Endodermal cell (in vitro differentiated cells): ENCODE measurements around the gene TBCA. TPM values are rescaled to one million over a fixed set of nuclear protein-coding genes. Genes with fewer than 3 reads are reported as not detected.

Experiments used
- DNase-seq: peaks from one replicate; pipeline ENCODE4 v3.0.0-alpha.2; 2017
- H3K27ac ChIP-seq: 2 replicates; pipeline ENCODE4 v1.5.1; 2013; ENCODE audit warnings: mild to moderate bottlenecking, low read depth, low read length, moderate library complexity
- H3K27me3 ChIP-seq: 2 replicates; pipeline ENCODE4 v1.6.1; 2013; ENCODE audit warnings: mild to moderate bottlenecking, low read length, moderate library complexity; ENCODE audit not compliant: insufficient read depth, control insufficient read depth, poor library complexity, severe bottlenecking
- H3K36me3 ChIP-seq: 2 replicates; pipeline ENCODE4 v1.7.0; 2013; ENCODE audit warnings: mild to moderate bottlenecking, low read length, moderate library complexity; ENCODE audit not compliant: control insufficient read depth, insufficient read depth
- H3K4me1 ChIP-seq: one replicate; pipeline ENCODE4 v1.7.0; 2013; ENCODE audit warnings: low read length; ENCODE audit not compliant: control insufficient read depth, insufficient read depth
- H3K4me3 ChIP-seq: 2 replicates; pipeline ENCODE4 v1.5.1; 2013; ENCODE audit warnings: mild to moderate bottlenecking, low read length, moderate library complexity
- H3K9ac ChIP-seq: 2 replicates; pipeline ENCODE4 v1.6.1; 2013; ENCODE audit warnings: mild to moderate bottlenecking, low read length, moderate library complexity; ENCODE audit not compliant: poor library complexity, severe bottlenecking; ENCODE audit errors: extremely low read depth
- H3K9me3 ChIP-seq: 2 replicates; pipeline ENCODE4 v1.6.1; 2013; ENCODE audit warnings: mild to moderate bottlenecking, low read length, moderate library complexity; ENCODE audit not compliant: control insufficient read depth
- H3K27ac Mint-ChIP-seq: 2 replicates; pipeline ENCODE4 v1.8.0; 2020; ENCODE audit warnings: mixed read lengths
- H3K27me3 Mint-ChIP-seq: 2 replicates; pipeline ENCODE4 v1.8.0; 2021; ENCODE audit warnings: mild to moderate bottlenecking, mixed read lengths; ENCODE audit not compliant: insufficient read depth
- H3K36me3 Mint-ChIP-seq: 2 replicates; pipeline ENCODE4 v1.8.0; 2020; ENCODE audit warnings: low read depth, mixed read lengths
- H3K4me1 Mint-ChIP-seq: 2 replicates; pipeline ENCODE4 v1.8.0; 2020; ENCODE audit warnings: mixed read lengths
- H3K4me3 Mint-ChIP-seq: 2 replicates; pipeline ENCODE4 v1.8.0; 2020; ENCODE audit warnings: mild to moderate bottlenecking, moderate library complexity, mixed read lengths
- H3K9me3 Mint-ChIP-seq: 2 replicates; pipeline ENCODE4 v1.8.0; 2020; ENCODE audit warnings: mild to moderate bottlenecking, mixed read lengths
- WGBS, 2 experiments: methylation state at CpG; one replicate each; pipeline versions ENCODE4 v1.1.5 to v1.1.7; 2013; ENCODE audit warnings: missing lambda C conversion rate in 2 of 2, mixed read lengths in 1 of 2; ENCODE audit not compliant: insufficient coverage in 1 of 2, insufficient read length in 1 of 2; 5-methylcytosine and 5-hydroxymethylcytosine counted together
- total RNA-seq, 2 donors: library from RNA; stranded (reverse); fragmentation: NEBNext Ultra II Directional in 1 of 2; extraction: Animal tissue kit (Norgen Biotek cat#: 25700) in 1 of 2; gene quantifications; 2 replicates in 1 of 2; 3 replicates in 1 of 2; pipeline ENCODE4 v1.2.1, GENCODE V29; 2021
- TF ChIP-seq, protein P1 (sequence below): fragments of 200-600 bp; sonication (generic); conservative IDR thresholded peaks from 2 replicates; pipeline ENCODE4 v1.5.0; 2021; ENCODE audit warnings: antibody characterized with exemption, mild to moderate bottlenecking

Gene TBCA
- total RNA-seq, 2 donors from 2014 or later: 415 to 454 TPM

DNA sequence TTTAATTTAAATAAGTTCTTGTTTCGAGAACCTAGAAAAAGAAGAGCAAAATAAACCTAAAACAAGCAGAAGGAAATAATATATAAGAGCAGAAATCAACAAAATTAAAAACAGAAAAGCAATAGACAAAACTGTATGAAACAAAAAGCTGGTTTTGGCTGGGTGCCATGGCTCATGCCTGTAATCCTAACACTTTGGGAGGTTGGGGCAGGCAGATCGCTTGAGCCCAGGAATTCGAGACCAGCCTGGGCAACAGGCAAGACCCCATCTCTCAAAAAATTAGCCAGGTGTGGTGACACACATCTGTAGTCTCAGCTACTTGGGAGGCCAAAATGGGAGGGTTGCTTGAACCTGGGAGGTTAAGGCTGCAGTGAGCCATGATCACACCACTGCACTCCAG is 78.4 kb downstream of the TBCA start:
- no peaks in the 10 kb centered on the region for H3K9me3 Mint-ChIP-seq
- no peak for DNase-seq
- H3K4me3 ChIP-seq: no peak overlapping the region
- no peaks in the 10 kb centered on the region for H3K4me1 ChIP-seq
- H3K36me3 ChIP-seq: peaks cover 83% of the 10 kb centered on the region
- H3K27ac Mint-ChIP-seq: no peak overlapping the region
- H3K27me3 Mint-ChIP-seq: no peaks in the 10 kb centered on the region
- H3K9ac ChIP-seq: no peak overlapping the region
- H3K27ac ChIP-seq: no peak overlapping the region
- no peaks in the 10 kb centered on the region for H3K9me3 ChIP-seq
- H3K27me3 ChIP-seq: no peaks in the 10 kb centered on the region
- H3K36me3 Mint-ChIP-seq: peaks cover 49% of the 10 kb centered on the region
- 93 to 100% methylated on average over 2 of the region's 3 CpGs for WGBS, 2 experiments
- TF ChIP-seq, protein P1, sequence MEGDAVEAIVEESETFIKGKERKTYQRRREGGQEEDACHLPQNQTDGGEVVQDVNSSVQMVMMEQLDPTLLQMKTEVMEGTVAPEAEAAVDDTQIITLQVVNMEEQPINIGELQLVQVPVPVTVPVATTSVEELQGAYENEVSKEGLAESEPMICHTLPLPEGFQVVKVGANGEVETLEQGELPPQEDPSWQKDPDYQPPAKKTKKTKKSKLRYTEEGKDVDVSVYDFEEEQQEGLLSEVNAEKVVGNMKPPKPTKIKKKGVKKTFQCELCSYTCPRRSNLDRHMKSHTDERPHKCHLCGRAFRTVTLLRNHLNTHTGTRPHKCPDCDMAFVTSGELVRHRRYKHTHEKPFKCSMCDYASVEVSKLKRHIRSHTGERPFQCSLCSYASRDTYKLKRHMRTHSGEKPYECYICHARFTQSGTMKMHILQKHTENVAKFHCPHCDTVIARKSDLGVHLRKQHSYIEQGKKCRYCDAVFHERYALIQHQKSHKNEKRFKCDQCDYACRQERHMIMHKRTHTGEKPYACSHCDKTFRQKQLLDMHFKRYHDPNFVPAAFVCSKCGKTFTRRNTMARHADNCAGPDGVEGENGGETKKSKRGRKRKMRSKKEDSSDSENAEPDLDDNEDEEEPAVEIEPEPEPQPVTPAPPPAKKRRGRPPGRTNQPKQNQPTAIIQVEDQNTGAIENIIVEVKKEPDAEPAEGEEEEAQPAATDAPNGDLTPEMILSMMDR: no peak
- no peaks in the 10 kb centered on the region for H3K4me1 Mint-ChIP-seq
- H3K4me3 Mint-ChIP-seq: no peak overlapping the region

DNA sequence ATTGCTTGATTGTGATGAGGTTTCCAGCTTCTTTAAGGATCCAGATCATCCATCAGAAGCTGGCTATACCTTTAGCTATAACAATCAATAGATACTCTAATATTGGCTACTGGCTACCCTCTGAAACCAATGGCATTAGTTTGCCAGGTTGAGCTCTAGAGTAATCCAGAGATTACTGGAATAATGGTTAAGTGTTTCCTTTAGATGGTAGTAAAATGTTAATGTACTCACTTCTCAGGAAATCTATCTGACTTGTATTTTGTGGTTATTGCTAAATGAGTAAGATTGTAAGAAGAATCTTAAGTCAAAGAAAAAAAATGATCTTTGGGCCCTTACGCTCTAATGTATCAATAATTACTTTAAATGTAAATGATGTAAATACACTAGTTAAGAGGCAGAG is 80.0 kb downstream of the TBCA start:
- peaks cover 80% of the 10 kb centered on the region for H3K36me3 ChIP-seq
- Mint-ChIP-seq H3K9me3 (no peaks in the 10 kb centered on the region), H3K36me3 (peaks cover 42% of the 10 kb centered on the region), H3K27me3 (no peaks in the 10 kb centered on the region), H3K4me1 (no peaks in the 10 kb centered on the region), H3K4me3 (no peak overlapping the region), H3K27ac (no peak overlapping the region)
- no peak overlapping the region for H3K27ac ChIP-seq
- TF ChIP-seq, protein P1: no peak
- H3K27me3 ChIP-seq: no peaks in the 10 kb centered on the region
- H3K9ac ChIP-seq: no peak overlapping the region
- no peak overlapping the region for H3K4me3 ChIP-seq
- WGBS, 2 experiments: 100% methylated on average over 1 of the region's 1 CpG; no CpG with 5 or more reads in 1 of the 2 experiments
- no peaks in the 10 kb centered on the region for H3K4me1 ChIP-seq
- H3K9me3 ChIP-seq: no peaks in the 10 kb centered on the region
- DNase-seq: no peak

DNA sequence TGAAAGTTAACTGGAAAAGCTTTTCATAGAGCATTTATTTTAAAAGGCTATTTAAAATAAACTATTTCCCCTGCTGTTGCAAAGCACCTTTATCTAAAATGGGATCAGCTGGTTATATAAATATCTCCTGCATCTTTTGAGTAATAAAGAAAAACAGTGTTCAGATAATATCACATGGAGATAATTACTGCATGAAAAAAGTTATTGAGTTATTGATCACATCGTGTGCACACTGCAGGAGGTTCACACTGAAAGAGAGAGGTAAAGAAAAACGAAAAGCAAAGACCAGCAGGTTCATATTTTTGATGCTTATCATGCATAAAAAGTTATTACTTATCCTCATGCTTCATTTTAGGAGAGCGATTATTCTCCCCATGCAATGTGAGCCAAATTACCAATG is 82.2 kb downstream of the TBCA start:
- no peak overlapping the region for H3K27ac Mint-ChIP-seq
- Histone ChIP-seq H3K4me1 (no peaks in the 10 kb centered on the region), H3K36me3 (peaks cover 80% of the 10 kb centered on the region), H3K9me3 (no peaks in the 10 kb centered on the region), H3K27me3 (no peaks in the 10 kb centered on the region), H3K9ac (no peak overlapping the region), H3K4me3 (no peak overlapping the region), H3K27ac (no peak overlapping the region)
- H3K27me3 Mint-ChIP-seq: no peaks in the 10 kb centered on the region
- peaks cover 38% of the 10 kb centered on the region for H3K36me3 Mint-ChIP-seq
- H3K9me3 Mint-ChIP-seq: no peaks in the 10 kb centered on the region
- no peak overlapping the region for H3K4me3 Mint-ChIP-seq
- WGBS, 2 experiments: 95 to 96% methylated on average over 3 of the region's 3 CpGs
- H3K4me1 Mint-ChIP-seq: no peaks in the 10 kb centered on the region
- no peak for DNase-seq
- TF ChIP-seq, protein P1: no peak
